GM04504 (cell line): ENCODE measurements around the gene CSNK1A1.
"Not testable (repeated sequence)": the region's sequence is repeated elsewhere in the genome, so short reads cannot be mapped to it uniquely, and the experiment has no call there.

Experiments
- DNase-seq: peaks from one replicate; pipeline ENCODE4 v3.0.0-alpha.2; 2012; ENCODE audit warnings: low read depth

CSNK1A1 gene

DNA sequence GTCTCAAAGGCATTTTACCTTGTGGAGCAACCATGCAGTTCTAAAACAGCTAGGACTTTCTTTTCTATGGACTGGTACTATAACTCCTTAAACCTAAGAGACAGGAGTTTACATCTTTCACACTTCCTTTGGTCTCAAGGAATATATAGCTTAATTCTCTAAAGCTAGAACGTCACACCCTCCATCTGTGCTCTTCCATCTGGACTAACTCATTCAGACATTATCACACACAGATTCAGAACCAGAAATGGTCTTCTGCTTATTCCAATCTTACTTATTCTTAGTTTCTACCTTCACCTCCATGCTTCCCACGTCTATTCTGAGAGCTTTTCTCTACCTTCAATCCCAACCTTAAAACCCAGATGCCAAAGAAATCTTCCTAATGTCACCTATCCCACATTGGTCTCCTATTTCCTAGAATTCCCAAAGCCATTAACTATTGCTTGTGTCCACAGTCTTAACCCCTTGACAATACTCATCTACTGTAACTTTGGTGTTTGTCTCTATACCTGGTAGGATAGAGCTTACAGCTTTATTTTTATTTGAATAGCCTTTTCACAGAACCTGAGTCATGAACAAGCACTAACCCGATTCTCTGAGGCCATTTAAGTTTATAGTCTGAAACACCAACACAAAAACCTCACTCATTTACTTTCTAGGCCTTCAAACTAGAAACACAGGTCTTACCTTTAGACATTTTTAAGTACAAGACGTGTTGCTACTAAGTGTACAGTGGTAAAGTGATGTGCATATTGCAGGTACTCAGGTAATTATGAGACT, 22.8 kb downstream of the CSNK1A1 start:
- no peak for DNase-seq

DNA sequence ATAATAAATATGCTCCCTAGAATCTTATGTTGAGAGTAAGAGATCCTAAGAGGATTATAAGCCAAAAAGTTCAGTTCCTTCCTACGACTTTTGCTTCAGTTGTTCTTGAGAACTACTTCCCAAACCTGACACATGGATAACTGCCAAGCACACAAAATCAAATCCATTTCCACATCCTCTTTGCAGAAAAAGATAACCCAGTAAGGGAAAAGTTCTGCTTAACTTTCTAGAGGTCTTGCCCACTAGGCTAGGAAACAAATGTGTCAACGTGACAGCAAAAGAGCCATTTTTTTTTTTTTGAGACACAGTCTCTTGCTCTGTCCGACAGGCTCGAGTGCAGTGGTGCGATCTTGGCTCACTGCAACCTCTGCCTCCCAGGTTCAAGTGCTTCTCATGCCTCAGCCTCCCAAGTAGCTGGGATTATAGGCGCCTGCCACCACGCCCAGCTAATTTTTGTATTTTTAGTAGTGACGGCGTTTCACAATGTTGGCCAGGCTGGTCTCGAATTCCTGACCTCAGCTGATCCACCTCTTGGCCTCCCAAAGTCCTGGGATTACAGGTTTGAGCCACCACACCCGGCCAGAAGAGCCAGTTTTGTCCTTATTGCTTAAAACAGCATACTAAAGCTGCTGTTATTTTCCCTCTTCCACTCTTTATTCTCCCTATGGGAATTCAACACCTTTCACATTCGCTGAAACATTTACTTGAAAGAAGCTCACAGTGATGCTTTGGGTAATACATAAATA, 24.2 kb downstream of the CSNK1A1 start:
- no peak for DNase-seq

DNA sequence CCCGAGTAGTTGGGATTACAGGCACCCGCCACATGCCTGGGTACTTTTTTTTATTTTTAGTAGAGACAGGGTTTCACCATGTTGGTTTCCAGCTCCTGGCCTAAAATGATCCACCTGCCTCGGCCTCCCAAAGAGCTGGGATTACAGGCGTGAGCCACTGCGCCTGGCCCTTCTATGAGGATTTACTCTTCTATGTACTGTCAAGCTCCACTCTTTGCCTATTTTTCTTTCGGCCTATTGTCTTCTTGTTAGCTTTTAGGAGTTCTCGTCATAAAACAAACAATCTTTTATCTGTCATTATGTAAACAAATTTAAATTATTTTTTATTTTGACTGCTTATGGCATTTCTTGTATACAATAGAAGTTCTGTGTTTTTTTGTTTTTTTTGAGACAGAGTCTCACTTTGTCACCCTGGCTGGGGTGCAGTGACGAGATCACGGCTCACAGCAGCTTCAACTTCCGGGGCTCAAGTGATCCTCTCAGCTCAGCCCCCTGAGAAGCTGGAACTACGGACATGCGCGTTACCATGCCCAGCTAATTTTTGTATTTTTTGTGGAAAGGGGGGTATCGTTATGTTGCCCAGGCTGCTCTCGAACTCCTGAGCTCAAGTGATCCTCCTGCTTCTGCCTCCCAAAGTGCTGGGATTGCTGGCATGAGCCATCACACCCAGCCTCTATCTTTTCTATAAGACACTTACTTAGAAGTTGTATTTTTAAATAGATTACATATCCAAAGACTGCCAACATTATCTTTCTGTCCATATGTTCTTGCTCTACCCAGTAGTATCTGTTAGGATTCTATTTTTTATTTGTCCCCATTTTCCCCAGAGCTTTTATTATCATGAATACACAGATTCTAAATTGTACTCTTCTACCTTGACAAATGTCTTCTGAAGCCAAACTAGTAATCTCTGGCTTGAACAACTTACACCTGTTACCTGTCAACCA, 29.2 kb downstream of the CSNK1A1 start:
- no peak for DNase-seq

DNA sequence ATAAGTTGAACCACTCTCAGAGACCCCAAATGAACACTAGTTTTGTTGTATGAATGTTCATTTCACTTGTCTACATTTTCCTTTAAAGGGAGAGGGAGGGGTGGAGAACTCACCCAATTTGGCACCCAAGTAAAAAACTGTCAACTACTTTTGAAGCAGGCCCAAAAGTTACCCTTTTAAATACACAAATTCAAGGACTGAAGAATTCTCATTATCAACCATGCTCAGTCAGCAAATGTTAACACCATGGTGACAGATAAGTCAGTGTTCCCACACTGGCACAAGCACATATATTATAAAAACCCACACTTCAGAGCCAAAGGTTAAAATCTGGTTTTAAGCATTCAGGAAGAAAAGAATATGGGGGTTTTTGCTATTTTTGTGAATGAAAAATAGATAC, 31.6 kb downstream of the CSNK1A1 start:
- no peak for DNase-seq

DNA sequence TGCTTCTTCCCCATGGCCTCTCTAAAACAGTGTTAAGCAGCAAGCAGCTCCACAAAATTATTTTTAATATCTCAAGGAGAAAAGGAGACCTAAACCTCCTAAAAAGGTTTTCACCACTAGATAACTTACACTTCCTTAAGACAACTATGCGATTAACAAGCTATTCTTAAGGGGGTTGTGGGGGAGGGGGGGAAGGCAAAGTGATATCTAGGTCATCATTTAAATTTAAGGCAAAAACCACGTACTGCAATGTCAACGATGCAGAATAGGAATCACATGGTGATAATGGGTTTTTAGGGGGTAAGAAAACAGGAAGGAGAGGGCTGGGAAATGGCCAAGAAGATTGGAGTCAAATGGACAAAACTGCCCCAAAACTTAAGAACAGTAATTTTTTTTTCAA, 32.6 kb downstream of the CSNK1A1 start:
- DNase-seq = no peak

DNA sequence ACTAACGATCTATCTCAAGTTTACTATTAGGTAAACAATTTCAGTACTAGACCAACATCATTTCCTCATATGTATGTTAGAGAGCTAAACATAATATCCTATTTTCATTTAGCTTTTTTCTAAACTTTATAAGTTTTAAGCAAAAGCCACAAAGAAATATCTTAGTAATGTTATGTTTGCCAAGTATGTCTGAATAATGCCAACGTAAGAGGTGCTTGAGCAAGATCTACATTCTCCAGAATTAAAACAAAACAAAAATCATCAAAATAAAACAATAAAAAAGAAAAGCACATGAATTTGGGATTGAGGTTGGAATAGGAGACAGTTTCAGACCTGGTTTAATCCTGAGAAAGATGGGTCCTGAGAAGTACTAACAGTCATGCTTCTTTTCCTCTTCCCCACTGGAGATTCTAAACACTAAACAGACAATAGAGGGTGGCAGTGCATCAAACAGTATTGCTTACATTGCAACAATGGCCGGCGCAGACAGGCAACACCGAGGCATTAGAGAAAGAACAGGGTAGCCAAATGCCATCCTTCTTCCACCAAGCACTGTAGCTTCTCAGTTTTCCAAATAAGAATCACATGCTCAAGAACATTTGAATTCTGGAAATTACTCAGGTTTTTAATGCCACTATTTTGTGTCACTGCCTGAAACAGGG, 33.6 kb downstream of the CSNK1A1 start:
- no peak for DNase-seq

DNA sequence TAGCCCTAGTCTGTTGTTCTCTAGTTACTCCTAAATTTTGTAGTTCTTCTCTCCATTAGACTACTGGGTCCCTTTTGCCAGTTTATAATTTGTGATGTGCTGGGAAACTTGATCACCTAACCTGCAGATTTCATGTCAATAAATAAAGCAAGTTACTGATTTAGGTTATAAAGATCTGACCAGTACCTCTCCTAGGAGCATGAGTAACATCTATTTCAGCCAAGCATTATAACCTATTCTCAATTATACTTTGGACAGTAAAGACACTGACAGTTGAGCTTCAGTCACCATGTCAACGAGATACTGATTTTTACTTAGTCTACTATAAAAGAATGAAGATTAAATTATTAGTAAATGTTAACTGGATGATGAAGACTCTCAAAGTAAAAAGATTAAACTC, 36.7 kb downstream of the CSNK1A1 start:
- no peak for DNase-seq

DNA sequence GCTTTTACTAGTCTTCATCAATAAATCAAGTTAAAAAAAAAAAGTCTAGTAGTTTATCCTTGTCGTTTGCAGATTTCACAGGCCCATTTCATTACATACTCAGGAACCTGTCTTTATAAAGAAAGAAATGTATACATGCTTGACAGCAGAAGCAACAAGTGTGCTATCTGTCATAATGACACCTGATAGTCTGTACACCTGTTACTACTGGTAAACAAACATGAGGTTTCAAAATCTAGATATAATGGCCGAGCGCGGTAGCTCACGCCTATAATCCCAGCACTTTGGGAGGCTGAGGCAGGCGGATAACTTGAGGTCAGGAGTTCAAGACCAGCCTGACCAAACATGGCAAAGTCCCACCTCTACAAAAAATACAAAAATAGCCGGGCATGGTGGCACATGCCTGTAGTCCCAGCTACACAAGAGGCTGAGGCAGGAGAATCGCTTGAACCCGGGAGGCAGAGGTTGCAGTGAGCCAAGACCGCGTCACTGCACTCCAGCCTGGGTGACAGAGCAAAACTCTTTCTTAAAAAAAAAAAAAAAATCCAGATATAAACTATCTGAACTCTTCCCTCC, 37.8 kb downstream of the CSNK1A1 start:
- DNase-seq = not testable (repeated sequence)

DNA sequence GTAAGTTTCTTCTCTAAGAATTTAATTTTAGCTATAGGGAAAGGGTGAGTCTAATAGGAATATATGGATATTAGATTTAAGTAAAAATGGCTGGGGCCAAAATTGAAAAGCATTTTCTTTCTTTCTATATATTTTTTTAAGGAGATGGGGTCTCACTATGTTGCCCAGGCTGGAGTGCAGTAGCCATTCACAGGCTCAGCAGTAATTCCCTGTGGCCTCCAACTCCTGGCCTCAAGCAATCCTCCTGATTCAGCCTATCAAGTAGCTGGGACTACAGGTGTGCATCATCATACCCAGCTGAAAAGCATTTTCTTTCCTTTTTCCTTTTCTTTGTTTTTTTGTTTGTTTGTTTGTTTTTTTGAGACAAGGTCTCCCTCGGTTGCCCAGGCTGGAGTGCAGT, 41.1 kb downstream of the CSNK1A1 start:
- DNase-seq = no peak

DNA sequence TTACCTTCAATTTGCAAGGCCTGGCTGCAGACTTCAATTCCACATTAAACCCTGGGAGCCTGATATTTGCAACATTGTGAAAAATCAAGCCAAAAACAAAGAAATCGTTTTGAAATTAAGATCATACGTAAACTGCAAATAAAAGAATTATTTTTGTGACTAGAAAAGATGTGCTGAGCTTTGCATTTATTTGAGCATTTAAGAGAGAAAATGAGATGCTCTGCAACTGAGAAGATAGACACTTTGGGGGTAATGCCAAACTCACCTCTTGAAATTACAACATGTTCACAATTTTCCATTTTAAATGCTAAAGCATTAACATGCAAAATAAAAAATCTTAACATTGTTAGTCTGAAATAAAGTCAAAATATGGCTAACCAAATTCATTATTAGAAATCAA, 46.6 kb downstream of the CSNK1A1 start:
- DNase-seq = no peak

DNA sequence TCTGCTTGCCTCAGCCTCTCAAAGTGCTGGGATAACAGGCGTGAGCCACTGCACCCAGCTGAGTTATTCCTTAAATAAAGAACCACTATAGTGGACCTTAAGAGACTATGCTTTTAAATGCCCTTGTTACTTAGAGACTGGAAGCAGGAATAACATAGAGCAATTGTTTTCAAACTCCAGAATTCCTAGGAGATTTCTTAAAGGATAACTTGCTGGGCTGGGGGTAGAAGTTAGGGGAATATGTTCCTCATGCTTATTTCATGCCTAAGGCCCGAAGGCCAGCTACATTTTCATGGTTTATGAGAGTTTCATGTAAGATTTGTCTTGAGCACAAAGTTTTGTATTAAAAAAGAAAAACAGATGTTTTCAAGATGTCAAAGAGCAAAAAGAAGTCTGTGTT, 48.2 kb downstream of the CSNK1A1 start:
- no peak for DNase-seq

DNA sequence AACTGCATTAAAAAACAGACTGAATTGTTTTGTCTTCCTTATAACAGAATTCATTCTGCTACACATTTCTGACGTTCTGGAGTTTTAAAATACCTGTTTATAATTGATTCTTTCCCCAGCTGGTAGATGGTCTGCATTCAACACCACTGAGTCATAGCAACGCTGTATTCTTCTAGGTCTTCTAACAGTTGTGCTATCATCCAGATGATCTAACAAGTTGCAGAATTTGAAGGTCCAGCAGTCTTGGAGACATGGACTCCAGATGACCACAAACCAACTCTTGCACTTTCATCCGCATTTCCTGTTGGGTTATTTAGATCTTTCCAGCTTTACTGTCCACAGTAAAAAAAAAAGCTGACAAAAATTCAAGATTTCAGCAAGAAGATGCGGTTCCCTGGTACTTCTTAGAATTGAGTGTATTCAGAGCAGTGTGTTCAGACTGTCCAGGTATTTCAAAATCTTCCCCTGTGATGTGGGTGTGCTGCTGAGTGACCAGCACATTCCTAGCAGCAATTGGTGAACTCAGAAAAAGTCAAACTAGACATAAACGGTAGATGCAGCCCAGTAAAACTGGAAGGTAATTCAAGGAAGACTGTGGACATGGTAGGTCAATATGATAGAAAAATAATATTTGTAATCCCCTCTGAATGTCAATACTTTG, 50.2 kb downstream of the CSNK1A1 start:
- DNase-seq = peak; percentile 89

DNA sequence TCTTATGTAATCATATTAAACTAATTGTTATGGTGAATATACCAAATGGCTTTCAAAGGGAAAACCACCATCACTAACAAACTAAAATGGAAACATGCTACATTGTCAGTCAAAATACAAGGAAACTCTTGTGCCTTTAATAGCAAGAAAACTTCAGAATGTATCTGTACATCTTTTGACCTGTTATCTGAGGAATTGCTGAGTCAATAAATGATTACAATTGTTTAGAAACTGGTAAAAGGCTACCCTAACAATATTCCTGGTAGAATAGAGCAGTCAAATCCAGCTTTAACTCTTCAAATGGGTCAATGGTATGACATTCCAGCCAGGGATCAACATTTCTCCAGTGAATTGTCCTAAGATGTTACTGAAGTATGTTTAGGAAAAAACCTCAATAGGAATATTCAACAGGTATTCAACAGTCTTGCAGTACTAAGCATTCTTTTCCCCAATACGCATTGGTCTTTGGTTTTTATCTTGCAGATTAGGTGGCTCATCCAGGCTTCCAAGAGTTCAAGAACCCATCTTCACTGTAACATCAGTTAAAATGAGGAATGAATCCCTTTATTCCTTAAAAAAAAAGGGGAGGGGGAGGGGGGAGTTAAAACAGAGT, 52.4 kb downstream of the CSNK1A1 start:
- DNase-seq = no peak

DNA sequence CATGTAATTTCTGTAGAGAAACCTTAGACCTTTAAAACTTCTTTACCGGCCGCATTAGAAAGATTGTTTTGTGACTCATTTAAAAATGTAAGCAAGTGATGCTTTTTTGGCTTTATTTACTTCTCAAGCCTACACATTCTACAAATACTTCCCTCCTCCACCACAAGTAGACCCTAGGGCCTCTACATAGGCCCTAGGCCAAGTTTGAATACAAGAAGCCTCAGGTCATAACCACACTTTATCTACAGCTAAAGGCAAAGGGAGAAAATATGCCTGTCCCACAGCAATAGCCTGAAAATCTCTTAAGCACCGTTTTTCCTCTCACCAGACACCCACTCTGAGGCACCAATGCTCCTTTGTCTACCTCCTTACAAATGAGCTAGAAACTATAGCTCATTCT, 53.9 kb downstream of the CSNK1A1 start:
- DNase-seq = peak; percentile 80

DNA sequence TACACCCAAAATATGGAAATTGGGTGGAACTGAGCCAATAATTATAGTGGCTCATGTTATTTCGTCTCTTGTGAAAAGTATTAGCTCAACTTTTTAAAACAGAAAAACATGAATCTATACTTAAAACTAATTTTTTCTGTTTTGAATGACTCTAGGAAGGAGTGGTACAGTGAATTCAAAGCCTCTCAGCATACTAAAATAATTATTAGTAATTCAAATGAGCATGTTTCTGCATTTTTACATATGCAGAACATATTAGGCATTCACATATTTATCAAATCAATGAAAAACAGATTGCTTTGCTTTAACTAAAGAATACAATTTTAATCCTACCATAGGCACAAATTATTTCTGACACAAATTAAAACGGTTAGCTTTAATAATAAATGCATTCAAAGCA, 54.3 kb downstream of the CSNK1A1 start:
- no peak for DNase-seq

DNA sequence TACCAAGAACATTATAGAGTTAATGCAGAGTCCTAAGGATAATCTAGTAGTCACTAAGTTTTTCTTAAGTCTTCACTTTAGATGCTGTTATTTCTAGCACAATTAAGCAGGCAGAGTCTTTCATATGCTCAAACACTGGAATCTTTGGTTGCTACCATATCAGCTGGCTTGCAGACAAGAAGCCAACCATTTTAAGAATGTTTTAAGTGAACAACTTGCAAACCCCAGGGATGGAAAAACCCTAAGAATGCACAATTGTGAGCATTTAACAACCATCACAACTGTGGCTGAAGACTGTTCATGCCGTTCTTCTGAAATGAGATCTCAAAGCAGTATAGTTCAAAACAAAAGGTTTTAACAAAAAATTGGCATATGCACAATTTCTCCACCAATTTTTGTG, 55.1 kb downstream of the CSNK1A1 start:
- DNase-seq = no peak

DNA sequence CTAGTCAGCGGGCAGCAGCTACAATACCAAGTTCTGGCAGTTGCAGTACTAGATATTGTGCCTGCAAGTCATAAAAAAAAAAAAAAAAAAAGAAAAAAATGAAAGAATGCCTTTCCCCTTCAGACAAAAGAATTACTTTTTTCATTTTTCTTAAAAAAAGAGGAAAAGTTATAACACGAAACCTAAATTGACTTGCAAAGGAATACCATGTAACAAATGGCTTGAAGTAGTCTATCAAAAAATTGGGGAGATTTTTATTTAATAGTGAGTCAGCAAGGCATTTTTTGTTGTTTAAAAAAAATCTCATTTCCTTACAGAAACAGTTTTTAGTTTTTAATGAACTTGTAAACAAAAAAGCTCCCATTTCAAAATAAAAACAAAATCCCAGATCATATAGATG, 55.6 kb downstream of the CSNK1A1 start:
- no peak for DNase-seq

DNA sequence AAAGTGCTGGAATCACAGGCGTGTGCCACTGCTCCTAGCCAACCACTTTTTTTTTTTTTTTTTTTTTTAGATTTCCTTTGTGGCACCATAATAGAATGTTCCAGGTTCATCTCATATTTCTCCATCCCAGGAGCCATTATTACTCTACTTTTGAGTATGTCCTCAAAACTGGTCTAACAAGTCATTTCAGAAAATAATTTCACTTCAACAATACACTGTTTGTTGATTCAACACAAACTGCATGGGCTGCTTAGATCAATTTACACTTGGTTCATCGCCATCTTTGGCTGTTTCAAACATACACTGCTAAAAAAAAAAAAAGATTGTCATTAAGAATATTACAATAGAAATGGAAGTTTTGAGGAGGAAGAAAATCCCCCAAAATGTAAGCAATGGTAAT, 57.9 kb downstream of the CSNK1A1 start:
- no peak for DNase-seq

DNA sequence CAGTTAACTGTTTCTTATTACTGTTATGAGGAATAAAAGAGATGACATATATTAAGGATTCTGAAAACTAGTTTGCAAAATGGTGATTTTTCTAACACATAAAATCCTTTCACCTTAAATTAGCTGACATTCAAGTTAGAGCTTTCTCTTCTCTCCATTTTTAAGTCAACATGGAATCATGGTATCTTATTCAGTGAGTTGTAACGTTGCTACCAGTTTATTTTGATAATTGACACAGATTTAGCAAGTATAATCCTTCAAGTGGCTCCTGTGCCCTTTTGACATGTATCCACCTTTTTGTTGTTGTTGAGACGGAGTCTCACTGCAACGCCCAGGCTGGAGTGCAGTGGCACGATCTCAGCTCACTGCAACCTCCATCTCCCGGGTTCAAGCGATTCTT, 58.5 kb downstream of the CSNK1A1 start:
- no peak for DNase-seq

DNA sequence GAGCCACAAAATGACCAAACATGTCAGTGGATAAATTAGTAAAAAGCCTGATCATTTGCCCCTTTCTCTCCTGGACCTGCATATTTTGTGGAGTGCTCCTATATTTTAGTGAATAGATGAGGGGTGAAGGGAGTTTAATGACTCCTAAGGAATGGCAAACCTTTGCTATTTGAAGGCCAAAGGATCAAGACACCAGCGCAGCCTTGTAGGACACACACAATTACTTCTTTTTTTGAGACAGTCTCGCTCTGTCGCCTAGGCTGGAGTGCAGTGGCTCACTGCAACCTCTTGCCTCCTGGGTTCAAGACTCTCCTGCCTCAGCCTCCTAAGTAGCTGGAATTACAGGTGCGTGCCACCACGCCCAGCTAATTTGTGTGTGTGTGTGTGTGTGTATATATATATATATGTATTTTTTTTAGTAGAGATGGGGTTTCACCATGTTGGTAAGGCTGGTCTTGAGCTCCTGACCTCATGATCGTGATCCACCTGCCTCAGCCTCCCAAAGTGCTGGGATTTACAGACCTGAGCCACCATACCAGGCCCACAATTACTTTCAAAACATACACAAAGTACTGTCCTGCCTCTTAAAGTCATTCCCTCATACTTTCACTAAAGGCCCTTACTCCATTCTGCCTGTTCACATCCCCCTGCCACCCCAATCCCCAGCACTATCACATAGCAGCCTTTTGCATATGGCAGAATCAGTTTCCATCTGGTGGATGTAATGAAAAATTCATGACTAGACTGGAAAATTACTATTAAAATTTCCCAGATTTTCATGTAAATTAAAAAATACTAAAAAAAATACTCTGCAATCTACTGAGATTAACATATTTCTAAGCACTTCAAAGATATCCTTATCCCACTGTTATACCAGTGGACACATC, 60.4 kb downstream of the CSNK1A1 start:
- DNase-seq = no peak
